Ovary (tissue), 3 donors: ENCODE results near the gene HKDC1.

Experiments
- CTCF ChIP-seq, 3 donors: fragments of 450-650 bp in 2 of 3; fragments of 200-600 bp in 1 of 3; IDR thresholded peaks; one replicate each; pipeline versions ENCODE4 v1.5.1 to v1.8.0; 2016 to 2022; ENCODE audit warnings: antibody characterized with exemption in 3 of 3, mild to moderate bottlenecking in 1 of 3
- EP300 ChIP-seq: sonication (generic); formaldehyde crosslinking; IDR thresholded peaks from one replicate; pipeline ENCODE4 v1.6.1; 2017; ENCODE audit warnings: antibody characterized with exemption
- POLR2A ChIP-seq: fragments of 450-650 bp; IDR thresholded peaks from one replicate; pipeline ENCODE4 v1.6.1; 2017; ENCODE audit warnings: antibody characterized with exemption, mild to moderate bottlenecking, moderate library complexity
- donor health status: DM: no; HTN: no; CAD: no.

DNA sequence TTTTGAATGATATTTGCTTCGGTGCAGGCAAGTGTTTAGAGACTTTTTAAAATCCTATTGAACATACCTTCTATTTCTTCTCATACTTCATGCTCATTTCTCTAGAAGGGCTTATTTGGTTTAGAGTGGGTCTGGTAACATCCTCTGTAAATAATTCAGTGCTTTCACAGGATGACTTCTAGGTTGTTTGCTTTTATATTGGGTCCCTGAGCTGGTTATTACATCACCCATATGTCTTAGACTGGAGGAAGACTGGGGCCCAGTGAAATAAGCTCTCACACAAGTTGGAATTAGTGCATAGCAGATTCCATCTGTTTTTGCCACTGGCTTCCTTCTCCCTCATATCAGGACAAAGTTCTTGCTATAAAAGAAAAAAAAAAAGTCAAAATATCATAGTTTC, 33.6 kb upstream of the HKDC1 start:
- no peak for TF ChIP-seq CTCF (IDR thresholded peaks at IDR 0.05)
- no peak for TF ChIP-seq POLR2A
- TF ChIP-seq EP300: no peak
